Keratinocyte (primary cell): ENCODE data around the gene KCNH6. TPM values are rescaled to one million over a fixed set of nuclear protein-coding genes. Genes with fewer than 3 reads are reported as not detected.

ENCODE experiments used
- DNase-seq: peaks from one replicate; pipeline ENCODE4 v3.0.0-alpha.2; 2011; ENCODE audit warnings: low read depth, missing footprints, low spot score
- FAIRE-seq: peaks from 2 replicates; lab custom pipeline; 2011; peaks lifted over from hg19 to GRCh38; lab: Jason Lieb, UNC
- H2AFZ ChIP-seq: 2 replicates; pipeline ENCODE4 v1.6.0; 2012; ENCODE audit warnings: low read length, control low read depth, inconsistent platforms; ENCODE audit not compliant: control insufficient read depth
- H3K27ac ChIP-seq: 2 replicates; pipeline ENCODE4 v1.5.1; 2011; ENCODE audit warnings: low read length; ENCODE audit not compliant: control insufficient read depth, insufficient read depth
- H3K27me3 ChIP-seq: 3 replicates; pipeline ENCODE4 v1.6.0; 2011; ENCODE audit warnings: low read length; ENCODE audit not compliant: control insufficient read depth, insufficient read depth; ENCODE audit errors: extremely low read depth
- H3K36me3 ChIP-seq, 2 experiments: 2 replicates in 1 of 2; 3 replicates in 1 of 2; pipeline ENCODE4 v1.5.1; 2011; ENCODE audit warnings: low read length in 2 of 2, mild to moderate bottlenecking in 1 of 2; ENCODE audit not compliant: control insufficient read depth in 2 of 2, insufficient read depth in 2 of 2; ENCODE audit errors: extremely low read depth in 1 of 2
- H3K4me1 ChIP-seq: 3 replicates; pipeline ENCODE4 v1.5.1; 2011; ENCODE audit warnings: low read length; ENCODE audit not compliant: control insufficient read depth, insufficient read depth; ENCODE audit errors: extremely low read depth
- H3K4me2 ChIP-seq: 3 replicates; pipeline ENCODE4 v1.6.0; 2011; ENCODE audit warnings: low read depth, low read length; ENCODE audit not compliant: control insufficient read depth, insufficient read depth; ENCODE audit errors: extremely low read depth
- H3K4me3 ChIP-seq, 3 experiments: fragments of 200-600 bp in 1 of 3; sonication (generic) in 1 of 3; 2 replicates in 2 of 3; 3 replicates in 1 of 3; pipeline ENCODE4 v1.5.1; 2011 to 2016; ENCODE audit warnings: low read length in 3 of 3, mild to moderate bottlenecking in 3 of 3, control low read depth in 2 of 3, inconsistent platforms in 1 of 3, low read depth in 1 of 3, mixed read lengths in 1 of 3, mixed run types in 1 of 3, moderate library complexity in 1 of 3; ENCODE audit not compliant: control insufficient read depth in 2 of 3, insufficient read depth in 2 of 3; ENCODE audit errors: extremely low read depth in 1 of 3
- H3K79me2 ChIP-seq: 2 replicates; pipeline ENCODE4 v1.6.0; 2012; ENCODE audit warnings: low read length; ENCODE audit not compliant: control insufficient read depth, insufficient read depth
- H3K9ac ChIP-seq: 3 replicates; pipeline ENCODE4 v1.6.0; 2011; ENCODE audit warnings: low read length; ENCODE audit not compliant: control insufficient read depth, insufficient read depth; ENCODE audit errors: extremely low read depth
- H3K9me1 ChIP-seq: 3 replicates; pipeline ENCODE4 v1.6.0; 2011; ENCODE audit warnings: low read length; ENCODE audit not compliant: control insufficient read depth, insufficient read depth; ENCODE audit errors: extremely low read depth
- H3K9me3 ChIP-seq: 2 replicates; pipeline ENCODE4 v1.5.1; 2012; ENCODE audit warnings: low read depth, low read length; ENCODE audit not compliant: control insufficient read depth
- H4K20me1 ChIP-seq: 3 replicates; pipeline ENCODE4 v1.6.0; 2011; ENCODE audit warnings: low read length; ENCODE audit not compliant: control insufficient read depth, insufficient read depth; ENCODE audit errors: extremely low read depth
- CTCF ChIP-seq, 3 experiments: IDR thresholded peaks in 1 of 3; conservative IDR thresholded peaks in 1 of 3; optimal IDR thresholded peaks in 1 of 3; 2 replicates in 2 of 3; 3 replicates in 1 of 3; pipeline versions ENCODE3 to v1.5.1; 2011; ENCODE audit warnings: low read length in 3 of 3, mild to moderate bottlenecking in 3 of 3, moderate library complexity in 2 of 3, control low read depth in 1 of 3, inconsistent platforms in 1 of 3; ENCODE audit not compliant: insufficient read depth in 2 of 3; ENCODE audit errors: extremely low read depth in 1 of 3
- EZH2 ChIP-seq: IDR thresholded peaks from one replicate; pipeline ENCODE4 v1.6.1; 2012; ENCODE audit warnings: inconsistent platforms, mild to moderate bottlenecking, low read length, moderate library complexity
- dilution Hi-C: fragments of 300-500 bp; cut with MboI; formaldehyde crosslinking; loops from one replicate; pipeline ENCODE4 v1.7.0; 2020; ENCODE audit warnings: low sequenced_read_pairs; ENCODE audit not compliant: extremely low pct_ligation_motif_present
- polyA plus RNA-seq, 5 experiments: library from polyadenylated mRNA; depleted of rRNA in 3 of 5; stranded (reverse) in 3 of 5; stranded (forward) in 1 of 5; unstranded in 1 of 5; fragments of >200 nt; gene quantifications; 1 replicate in 1 of 5; 2 replicates in 3 of 5; 3 replicates in 1 of 5; pipeline versions ENCODE4 v1.2.1 to v1.2.3, GENCODE V29; 2011 to 2012; ENCODE audit warnings: missing spikeins in 2 of 5, low read depth in 1 of 5, low replicate concordance in 1 of 5

The KCNH6 gene
- polyA plus RNA-seq, 1 donor (not counting 4 experiments of a cell fraction or from before 2014, with no cell fraction given), result not detected

GRCh38 chr17:63498626-63499195 is 24.4 kb upstream of the KCNH6 start:
- TF ChIP-seq CTCF (optimal IDR thresholded peaks at IDR 0.05 in 1 of 3, IDR thresholded peaks at IDR 0.05 in 1 of 3, conservative IDR thresholded peaks at IDR 0.05 in 1 of 3; ENCODE audit: extremely low read depth in 1 of 3, insufficient read depth in 2 of 3, low read length in 3 of 3) (no peak), EZH2 (no peak)
- Histone ChIP-seq H3K4me1 (no peaks in the 10 kb centered on the region), H4K20me1 (no peaks in the 10 kb centered on the region), H3K36me3 (no peaks in the 10 kb centered on the region), H3K27ac (no peak overlapping the region), H3K9ac (no peak overlapping the region), H3K9me1 (no peaks in the 10 kb centered on the region), H3K4me3 (no peak overlapping the region), H3K4me2 (no peak overlapping the region), H2AFZ (no peak overlapping the region), H3K79me2 (no peaks in the 10 kb centered on the region), H3K9me3 (no peaks in the 10 kb centered on the region), H3K27me3 (peaks cover 23% of the 10 kb centered on the region)
- DNase-seq (no peak), FAIRE-seq (no peak)
- dilution Hi-C loops, result no loop called here

GRCh38 chr17:63500543-63501390 is 22.4 kb upstream of the KCNH6 start:
- H2AFZ ChIP-seq, result no peak overlapping the region
- TF ChIP-seq EZH2, result no peak
- no peak for TF ChIP-seq CTCF (optimal IDR thresholded peaks at IDR 0.05 in 1 of 3, IDR thresholded peaks at IDR 0.05 in 1 of 3, conservative IDR thresholded peaks at IDR 0.05 in 1 of 3; ENCODE audit: extremely low read depth in 1 of 3, insufficient read depth in 2 of 3, low read length in 3 of 3)

More at GRCh38 chr17:63500543-63501390, 22.4 kb upstream of the KCNH6 start:
- FAIRE-seq, result no peak
- dilution Hi-C loops, result no loop called here
- Histone ChIP-seq H3K9me1 (no peaks in the 10 kb centered on the region), H3K36me3 (no peaks in the 10 kb centered on the region), H3K27me3 (peaks cover 23% of the 10 kb centered on the region), H3K79me2 (no peaks in the 10 kb centered on the region), H3K4me2 (no peak overlapping the region), H3K4me1 (no peaks in the 10 kb centered on the region), H4K20me1 (no peaks in the 10 kb centered on the region), H3K9me3 (no peaks in the 10 kb centered on the region), H3K27ac (no peak overlapping the region), H3K4me3 (no peak overlapping the region), H3K9ac (no peak overlapping the region)
- DNase-seq, result no peak
